GM23338 (cell line): ENCODE measurements around the gene LDB1. TPM values are rescaled to one million over a fixed set of nuclear protein-coding genes. Genes with fewer than 3 reads are reported as not detected.

Experiments
- ATAC-seq: fragments of 200-7000 bp; cut with Tn5 transposase; 3 replicates; pipeline ENCODE4 v1.9.1; 2020
- DNase-seq: peaks from one replicate; pipeline ENCODE4 v3.0.0-alpha.2; 2015; ENCODE audit warnings: low spot score
- H2AFZ ChIP-seq: fragments of 200-600 bp; sonication (generic); 2 replicates; pipeline ENCODE4 v1.8.0; 2016; ENCODE audit warnings: antibody characterized with exemption, mild to moderate bottlenecking, moderate library complexity
- H3F3A ChIP-seq: fragments of 200-600 bp; sonication (generic); replicated peaks from 2 replicates; pipeline ENCODE4 v1.8.0; 2017; ENCODE audit warnings: antibody characterized with exemption, mixed run types, low read depth
- H3K27ac ChIP-seq: fragments of 200-600 bp; sonication (generic); 2 replicates; pipeline ENCODE4 v1.6.1; 2016; ENCODE audit warnings: low read depth
- H3K27me3 ChIP-seq: fragments of 200-600 bp; sonication (generic); 2 replicates; pipeline ENCODE4 v1.8.0; 2016; ENCODE audit warnings: mild to moderate bottlenecking, mixed run types, moderate library complexity; ENCODE audit not compliant: insufficient read depth
- H3K36me3 ChIP-seq: fragments of 200-600 bp; sonication (generic); 2 replicates; pipeline ENCODE4 v1.8.0; 2016; ENCODE audit warnings: mild to moderate bottlenecking; ENCODE audit not compliant: insufficient read depth
- H3K4me1 ChIP-seq: fragments of 200-600 bp; sonication (generic); 2 replicates; pipeline ENCODE4 v1.8.0; 2016; ENCODE audit warnings: mild to moderate bottlenecking, moderate library complexity; ENCODE audit not compliant: insufficient read depth
- H3K4me2 ChIP-seq: fragments of 200-600 bp; sonication (generic); 2 replicates; pipeline ENCODE4 v1.7.1; 2017; ENCODE audit warnings: mixed run types
- H3K4me3 ChIP-seq: fragments of 200-600 bp; sonication (generic); 2 replicates; pipeline ENCODE4 v1.6.1; 2016; ENCODE audit warnings: mixed run types
- H3K79me2 ChIP-seq: fragments of 200-600 bp; sonication (generic); replicated peaks from 2 replicates; pipeline ENCODE4 v1.8.0; 2017; ENCODE audit warnings: mild to moderate bottlenecking; ENCODE audit not compliant: insufficient read depth
- H3K9me2 ChIP-seq: fragments of 200-600 bp; sonication (generic); 2 replicates; pipeline ENCODE4 v1.8.0; 2017; ENCODE audit not compliant: insufficient read depth
- H4K20me1 ChIP-seq: fragments of 200-600 bp; sonication (generic); replicated peaks from 2 replicates; pipeline ENCODE4 v1.8.0; 2017; ENCODE audit warnings: mild to moderate bottlenecking; ENCODE audit not compliant: insufficient read depth
- H3K27ac Mint-ChIP-seq: 2 replicates; pipeline ENCODE4 v1.8.0; 2020; ENCODE audit warnings: inconsistent platforms, mild to moderate bottlenecking, moderate library complexity, mixed read lengths
- H3K27me3 Mint-ChIP-seq: 3 replicates; pipeline ENCODE4 v1.8.0; 2022; ENCODE audit warnings: low read depth, mild to moderate bottlenecking, moderate library complexity, mixed read lengths, inconsistent platforms; ENCODE audit not compliant: insufficient read depth, poor library complexity
- H3K36me3 Mint-ChIP-seq: 3 replicates; pipeline ENCODE4 v1.8.0; 2021; ENCODE audit warnings: low read depth, mild to moderate bottlenecking, inconsistent platforms, moderate library complexity, mixed read lengths
- H3K4me1 Mint-ChIP-seq: 3 replicates; pipeline ENCODE4 v1.8.0; 2020; ENCODE audit warnings: mild to moderate bottlenecking, inconsistent platforms, mixed read lengths
- H3K4me3 Mint-ChIP-seq: 3 replicates; pipeline ENCODE4 v1.8.0; 2021; ENCODE audit warnings: moderate library complexity, mild to moderate bottlenecking, inconsistent platforms, mixed read lengths
- H3K9me3 Mint-ChIP-seq: 3 replicates; pipeline ENCODE4 v1.8.0; 2020; ENCODE audit warnings: moderate library complexity, mild to moderate bottlenecking, inconsistent platforms, mixed read lengths
- CREB1 ChIP-seq: fragments of 250-450 bp; sonication (Bioruptor Pico); IDR thresholded peaks from 2 replicates; pipeline ENCODE4 v1.5.0; 2020; ENCODE audit warnings: low read depth, mild to moderate bottlenecking, moderate library complexity
- EZH2 ChIP-seq: fragments of 200-600 bp; sonication (generic); IDR thresholded peaks from one replicate; pipeline ENCODE4 v1.8.0; 2017; ENCODE audit warnings: antibody characterized with exemption, mild to moderate bottlenecking, low read depth; ENCODE audit not compliant: unreplicated experiment
- JUNB ChIP-seq: IDR thresholded peaks from one replicate; pipeline ENCODE4 v1.6.1; 2016; ENCODE audit warnings: antibody characterized with exemption; ENCODE audit not compliant: unreplicated experiment
- NANOG ChIP-seq: IDR thresholded peaks from 2 replicates; pipeline ENCODE4 v1.6.1; 2016; ENCODE audit warnings: antibody characterized with exemption, borderline replicate concordance
- ZNF331 ChIP-seq: fragments of 250-450 bp; sonication (Bioruptor Pico); IDR thresholded peaks from 2 replicates; pipeline ENCODE4 v1.5.0; 2020; ENCODE audit warnings: low read depth, mild to moderate bottlenecking, moderate library complexity
- polyA plus RNA-seq: library from polyadenylated mRNA; unstranded; fragments of >200 nt; fragmentation: Nextera tagmentation; extraction: Ambion mirVana; gene quantifications from 2 replicates; pipeline ENCODE4 v1.2.1, GENCODE V29; 2016
- total RNA-seq: library from RNA; depleted of rRNA; stranded (reverse); fragments of >200 nt; shearing (Covaris generic); gene quantifications from 2 replicates; pipeline ENCODE4 v1.2.3, GENCODE V29; 2014
- TF ChIP-seq, protein P1 (sequence below), 2 experiments: fragments of 200-600 bp in 1 of 2; sonication (generic) in 1 of 2; conservative IDR thresholded peaks; 2 replicates each; pipeline versions ENCODE4 v1.5.1 to v1.6.1; 2016 to 2017; ENCODE audit warnings: antibody characterized with exemption in 2 of 2, low read depth in 2 of 2, mild to moderate bottlenecking in 2 of 2, moderate library complexity in 1 of 2
- TF ChIP-seq, protein P2 (sequence below): IDR thresholded peaks from one replicate; pipeline ENCODE4 v1.6.1; 2018; ENCODE audit warnings: antibody characterized with exemption; ENCODE audit not compliant: unreplicated experiment
- TF ChIP-seq, protein P3 (sequence below): fragments of 250-450 bp; sonication (Bioruptor Pico); IDR thresholded peaks from 2 replicates; pipeline ENCODE4 v1.5.0; 2020; ENCODE audit warnings: mild to moderate bottlenecking, moderate library complexity

LDB1 gene
- total and polyA plus RNA-seq, 2 experiments from 2014 or later: 16.3 to 69.3 TPM

DNA sequence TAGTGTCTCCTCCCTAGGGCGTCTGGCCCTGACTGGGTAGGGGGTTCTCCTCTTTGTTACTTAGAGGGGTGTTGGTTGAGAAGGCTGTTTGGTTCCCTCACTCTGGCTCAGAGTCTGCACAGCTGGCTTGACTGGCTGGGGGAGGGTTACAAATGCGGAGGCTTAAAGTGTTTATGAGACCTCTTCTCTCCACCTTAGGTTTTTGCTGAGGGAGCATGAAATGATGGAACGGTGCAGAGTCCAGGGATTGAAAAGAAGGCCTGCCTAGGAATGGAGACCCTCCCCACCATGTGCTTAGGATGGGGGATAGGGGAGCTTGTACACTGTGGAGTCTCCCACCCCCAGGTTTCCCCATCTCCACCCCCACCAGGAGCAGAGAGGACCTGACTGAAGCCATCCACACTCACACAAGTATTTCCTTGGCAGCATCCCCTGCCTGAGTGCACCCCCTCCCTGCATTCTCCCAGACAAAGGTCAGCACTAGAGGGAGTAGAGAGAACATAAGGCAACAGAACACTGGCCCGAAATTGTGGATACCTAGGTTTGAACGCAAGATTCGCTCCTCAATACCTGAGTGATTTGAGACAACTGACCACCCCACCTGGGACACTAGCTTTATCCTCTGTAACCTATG lies 1.7 kb upstream of the LDB1 start:
- ATAC-seq (peak; percentile 13), DNase-seq (peak; percentile 79)
- Mint-ChIP-seq H3K4me3 (peak overlapping the region; percentile 93), H3K9me3 (no peaks in the 10 kb centered on the region), H3K4me1 (peaks cover 45% of the 10 kb centered on the region), H3K27me3 (peaks cover 20% of the 10 kb centered on the region), H3K27ac (peak overlapping the region; percentile 99), H3K36me3 (0 out of 3 replicates have a peak, but pooled peaks cover 3% of the 10 kb centered on the region)
- H3K27me3 ChIP-seq: no peaks in the 10 kb centered on the region
- no peaks in the 10 kb centered on the region for H3K9me2 ChIP-seq
- peak overlapping the region; percentile 95 for H3K4me3 ChIP-seq
- H3F3A ChIP-seq: peaks cover 9% of the 10 kb centered on the region; the same call in 1 of the 2 replicates
- no peaks in the 10 kb centered on the region for H4K20me1 ChIP-seq
- H3K4me1 ChIP-seq: peaks cover 37% of the 10 kb centered on the region
- TF ChIP-seq NANOG: no peak
- TF ChIP-seq, protein P1, sequence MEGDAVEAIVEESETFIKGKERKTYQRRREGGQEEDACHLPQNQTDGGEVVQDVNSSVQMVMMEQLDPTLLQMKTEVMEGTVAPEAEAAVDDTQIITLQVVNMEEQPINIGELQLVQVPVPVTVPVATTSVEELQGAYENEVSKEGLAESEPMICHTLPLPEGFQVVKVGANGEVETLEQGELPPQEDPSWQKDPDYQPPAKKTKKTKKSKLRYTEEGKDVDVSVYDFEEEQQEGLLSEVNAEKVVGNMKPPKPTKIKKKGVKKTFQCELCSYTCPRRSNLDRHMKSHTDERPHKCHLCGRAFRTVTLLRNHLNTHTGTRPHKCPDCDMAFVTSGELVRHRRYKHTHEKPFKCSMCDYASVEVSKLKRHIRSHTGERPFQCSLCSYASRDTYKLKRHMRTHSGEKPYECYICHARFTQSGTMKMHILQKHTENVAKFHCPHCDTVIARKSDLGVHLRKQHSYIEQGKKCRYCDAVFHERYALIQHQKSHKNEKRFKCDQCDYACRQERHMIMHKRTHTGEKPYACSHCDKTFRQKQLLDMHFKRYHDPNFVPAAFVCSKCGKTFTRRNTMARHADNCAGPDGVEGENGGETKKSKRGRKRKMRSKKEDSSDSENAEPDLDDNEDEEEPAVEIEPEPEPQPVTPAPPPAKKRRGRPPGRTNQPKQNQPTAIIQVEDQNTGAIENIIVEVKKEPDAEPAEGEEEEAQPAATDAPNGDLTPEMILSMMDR (conservative IDR thresholded peaks at IDR 0.05; ENCODE audit: low read depth in 2 of 2): peak; percentile 32 to 58
- no peak overlapping the region for H2AFZ ChIP-seq
- H3K4me2 ChIP-seq: peak overlapping the region; percentile 80
- no peaks in the 10 kb centered on the region for H3K36me3 ChIP-seq
- H3K27ac ChIP-seq: peak overlapping the region; percentile 100
- H3K79me2 ChIP-seq: peaks cover 30% of the 10 kb centered on the region

DNA sequence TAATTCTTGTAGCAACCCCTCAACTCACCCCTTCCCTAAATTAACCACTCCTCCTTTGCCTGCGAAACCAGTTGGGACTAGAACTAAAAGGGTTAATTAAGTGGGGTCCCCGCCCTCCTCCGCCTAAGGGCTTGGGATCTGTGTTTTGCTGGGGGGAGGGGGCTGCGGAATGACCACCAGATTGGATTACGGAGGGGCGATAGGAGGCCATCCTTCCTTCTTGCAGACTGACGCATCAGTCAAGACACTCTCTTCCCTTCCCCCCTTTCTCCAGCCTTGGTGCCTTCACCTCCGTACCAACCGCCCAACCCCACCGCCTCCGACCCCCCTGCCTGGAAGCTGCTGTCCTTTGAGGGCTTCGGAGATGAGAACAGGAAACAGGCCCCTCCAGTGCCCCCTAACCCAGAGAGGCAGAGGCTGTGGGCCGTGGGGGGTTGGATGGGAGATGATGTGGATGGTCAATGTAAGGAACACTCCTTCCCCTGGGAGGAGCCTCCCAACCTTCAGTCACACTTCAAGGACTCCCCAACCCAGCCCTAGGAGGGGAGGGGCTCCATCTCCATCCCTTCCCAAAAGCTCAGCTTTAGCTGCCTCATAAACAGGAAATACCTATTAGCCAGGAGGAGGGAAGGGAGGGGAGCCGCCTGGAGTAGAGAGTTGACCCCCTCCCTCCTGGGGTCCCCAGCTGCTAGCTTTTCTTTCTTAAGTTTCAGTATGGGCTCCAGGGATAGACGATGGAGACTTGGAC lies 997 bp upstream of the LDB1 start:
- H3K9me2 ChIP-seq: no peaks in the 10 kb centered on the region
- peaks cover 44% of the 10 kb centered on the region for H3K4me1 ChIP-seq
- peak overlapping the region; percentile 95 for H3K4me3 ChIP-seq
- no peaks in the 10 kb centered on the region for H3K36me3 ChIP-seq
- peaks cover 14% of the 10 kb centered on the region for H3F3A ChIP-seq
- no peak overlapping the region for H2AFZ ChIP-seq
- H3K27me3 ChIP-seq: no peaks in the 10 kb centered on the region
- peak; percentile 60 for ATAC-seq
- peaks cover 20% of the 10 kb centered on the region for H3K27me3 Mint-ChIP-seq
- H3K27ac ChIP-seq: peak overlapping the region; percentile 100
- peak overlapping the region; percentile 99 for H3K27ac Mint-ChIP-seq
- H3K9me3 Mint-ChIP-seq: no peaks in the 10 kb centered on the region
- H3K36me3 Mint-ChIP-seq: 0 out of 3 replicates have a peak, but pooled peaks cover 3% of the 10 kb centered on the region
- peak overlapping the region; percentile 80 for H3K4me2 ChIP-seq
- H3K4me3 Mint-ChIP-seq: peak overlapping the region; percentile 93
- peaks cover 37% of the 10 kb centered on the region for H3K79me2 ChIP-seq
- peaks cover 52% of the 10 kb centered on the region for H3K4me1 Mint-ChIP-seq
- peak; percentile 98 for DNase-seq
- H4K20me1 ChIP-seq: no peaks in the 10 kb centered on the region; the same call in 1 of the 2 replicates
- TF ChIP-seq CREB1: peak; percentile 26; the same call in 1 of the 2 replicates
- TF ChIP-seq ZNF331 (CRISPR knock-in tag): no peak
- TF ChIP-seq, protein P2, sequence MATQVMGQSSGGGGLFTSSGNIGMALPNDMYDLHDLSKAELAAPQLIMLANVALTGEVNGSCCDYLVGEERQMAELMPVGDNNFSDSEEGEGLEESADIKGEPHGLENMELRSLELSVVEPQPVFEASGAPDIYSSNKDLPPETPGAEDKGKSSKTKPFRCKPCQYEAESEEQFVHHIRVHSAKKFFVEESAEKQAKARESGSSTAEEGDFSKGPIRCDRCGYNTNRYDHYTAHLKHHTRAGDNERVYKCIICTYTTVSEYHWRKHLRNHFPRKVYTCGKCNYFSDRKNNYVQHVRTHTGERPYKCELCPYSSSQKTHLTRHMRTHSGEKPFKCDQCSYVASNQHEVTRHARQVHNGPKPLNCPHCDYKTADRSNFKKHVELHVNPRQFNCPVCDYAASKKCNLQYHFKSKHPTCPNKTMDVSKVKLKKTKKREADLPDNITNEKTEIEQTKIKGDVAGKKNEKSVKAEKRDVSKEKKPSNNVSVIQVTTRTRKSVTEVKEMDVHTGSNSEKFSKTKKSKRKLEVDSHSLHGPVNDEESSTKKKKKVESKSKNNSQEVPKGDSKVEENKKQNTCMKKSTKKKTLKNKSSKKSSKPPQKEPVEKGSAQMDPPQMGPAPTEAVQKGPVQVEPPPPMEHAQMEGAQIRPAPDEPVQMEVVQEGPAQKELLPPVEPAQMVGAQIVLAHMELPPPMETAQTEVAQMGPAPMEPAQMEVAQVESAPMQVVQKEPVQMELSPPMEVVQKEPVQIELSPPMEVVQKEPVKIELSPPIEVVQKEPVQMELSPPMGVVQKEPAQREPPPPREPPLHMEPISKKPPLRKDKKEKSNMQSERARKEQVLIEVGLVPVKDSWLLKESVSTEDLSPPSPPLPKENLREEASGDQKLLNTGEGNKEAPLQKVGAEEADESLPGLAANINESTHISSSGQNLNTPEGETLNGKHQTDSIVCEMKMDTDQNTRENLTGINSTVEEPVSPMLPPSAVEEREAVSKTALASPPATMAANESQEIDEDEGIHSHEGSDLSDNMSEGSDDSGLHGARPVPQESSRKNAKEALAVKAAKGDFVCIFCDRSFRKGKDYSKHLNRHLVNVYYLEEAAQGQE: no peak
- TF ChIP-seq, protein P3, sequence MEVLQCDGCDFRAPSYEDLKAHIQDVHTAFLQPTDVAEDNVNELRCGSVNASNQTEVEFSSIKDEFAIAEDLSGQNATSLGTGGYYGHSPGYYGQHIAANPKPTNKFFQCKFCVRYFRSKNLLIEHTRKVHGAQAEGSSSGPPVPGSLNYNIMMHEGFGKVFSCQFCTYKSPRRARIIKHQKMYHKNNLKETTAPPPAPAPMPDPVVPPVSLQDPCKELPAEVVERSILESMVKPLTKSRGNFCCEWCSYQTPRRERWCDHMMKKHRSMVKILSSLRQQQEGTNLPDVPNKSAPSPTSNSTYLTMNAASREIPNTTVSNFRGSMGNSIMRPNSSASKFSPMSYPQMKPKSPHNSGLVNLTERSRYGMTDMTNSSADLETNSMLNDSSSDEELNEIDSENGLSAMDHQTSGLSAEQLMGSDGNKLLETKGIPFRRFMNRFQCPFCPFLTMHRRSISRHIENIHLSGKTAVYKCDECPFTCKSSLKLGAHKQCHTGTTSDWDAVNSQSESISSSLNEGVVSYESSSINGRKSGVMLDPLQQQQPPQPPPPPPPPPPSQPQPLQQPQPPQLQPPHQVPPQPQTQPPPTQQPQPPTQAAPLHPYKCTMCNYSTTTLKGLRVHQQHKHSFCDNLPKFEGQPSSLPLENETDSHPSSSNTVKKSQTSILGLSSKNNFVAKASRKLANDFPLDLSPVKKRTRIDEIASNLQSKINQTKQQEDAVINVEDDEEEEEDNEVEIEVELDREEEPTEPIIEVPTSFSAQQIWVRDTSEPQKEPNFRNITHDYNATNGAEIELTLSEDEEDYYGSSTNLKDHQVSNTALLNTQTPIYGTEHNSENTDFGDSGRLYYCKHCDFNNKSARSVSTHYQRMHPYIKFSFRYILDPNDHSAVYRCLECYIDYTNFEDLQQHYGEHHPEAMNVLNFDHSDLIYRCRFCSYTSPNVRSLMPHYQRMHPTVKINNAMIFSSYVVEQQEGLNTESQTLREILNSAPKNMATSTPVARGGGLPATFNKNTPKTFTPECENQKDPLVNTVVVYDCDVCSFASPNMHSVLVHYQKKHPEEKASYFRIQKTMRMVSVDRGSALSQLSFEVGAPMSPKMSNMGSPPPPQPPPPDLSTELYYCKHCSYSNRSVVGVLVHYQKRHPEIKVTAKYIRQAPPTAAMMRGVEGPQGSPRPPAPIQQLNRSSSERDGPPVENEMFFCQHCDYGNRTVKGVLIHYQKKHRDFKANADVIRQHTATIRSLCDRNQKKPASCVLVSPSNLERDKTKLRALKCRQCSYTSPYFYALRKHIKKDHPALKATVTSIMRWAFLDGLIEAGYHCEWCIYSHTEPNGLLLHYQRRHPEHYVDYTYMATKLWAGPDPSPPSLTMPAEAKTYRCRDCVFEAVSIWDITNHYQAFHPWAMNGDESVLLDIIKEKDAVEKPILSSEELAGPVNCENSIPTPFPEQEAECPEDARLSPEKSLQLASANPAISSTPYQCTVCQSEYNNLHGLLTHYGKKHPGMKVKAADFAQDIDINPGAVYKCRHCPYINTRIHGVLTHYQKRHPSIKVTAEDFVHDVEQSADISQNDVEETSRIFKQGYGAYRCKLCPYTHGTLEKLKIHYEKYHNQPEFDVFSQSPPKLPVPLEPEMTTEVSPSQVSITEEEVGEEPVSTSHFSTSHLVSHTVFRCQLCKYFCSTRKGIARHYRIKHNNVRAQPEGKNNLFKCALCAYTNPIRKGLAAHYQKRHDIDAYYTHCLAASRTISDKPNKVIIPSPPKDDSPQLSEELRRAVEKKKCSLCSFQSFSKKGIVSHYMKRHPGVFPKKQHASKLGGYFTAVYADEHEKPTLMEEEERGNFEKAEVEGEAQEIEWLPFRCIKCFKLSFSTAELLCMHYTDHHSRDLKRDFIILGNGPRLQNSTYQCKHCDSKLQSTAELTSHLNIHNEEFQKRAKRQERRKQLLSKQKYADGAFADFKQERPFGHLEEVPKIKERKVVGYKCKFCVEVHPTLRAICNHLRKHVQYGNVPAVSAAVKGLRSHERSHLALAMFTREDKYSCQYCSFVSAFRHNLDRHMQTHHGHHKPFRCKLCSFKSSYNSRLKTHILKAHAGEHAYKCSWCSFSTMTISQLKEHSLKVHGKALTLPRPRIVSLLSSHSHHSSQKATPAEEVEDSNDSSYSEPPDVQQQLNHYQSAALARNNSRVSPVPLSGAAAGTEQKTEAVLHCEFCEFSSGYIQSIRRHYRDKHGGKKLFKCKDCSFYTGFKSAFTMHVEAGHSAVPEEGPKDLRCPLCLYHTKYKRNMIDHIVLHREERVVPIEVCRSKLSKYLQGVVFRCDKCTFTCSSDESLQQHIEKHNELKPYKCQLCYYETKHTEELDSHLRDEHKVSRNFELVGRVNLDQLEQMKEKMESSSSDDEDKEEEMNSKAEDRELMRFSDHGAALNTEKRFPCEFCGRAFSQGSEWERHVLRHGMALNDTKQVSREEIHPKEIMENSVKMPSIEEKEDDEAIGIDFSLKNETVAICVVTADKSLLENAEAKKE: no peak
- no peak for TF ChIP-seq EZH2
- no peak for TF ChIP-seq JUNB
